NCI-H2196 treated with DMSO at 0.1 percent for 48 hours (cell line): Measurements from ENCODE around the gene ELP5.

Source experiments
- DNase-seq: peaks from one replicate; lab custom pipeline; 2025; ENCODE audit not compliant: unreplicated experiment; lab: John Stamatoyannopoulos, UW

The ELP5 gene

DNA sequence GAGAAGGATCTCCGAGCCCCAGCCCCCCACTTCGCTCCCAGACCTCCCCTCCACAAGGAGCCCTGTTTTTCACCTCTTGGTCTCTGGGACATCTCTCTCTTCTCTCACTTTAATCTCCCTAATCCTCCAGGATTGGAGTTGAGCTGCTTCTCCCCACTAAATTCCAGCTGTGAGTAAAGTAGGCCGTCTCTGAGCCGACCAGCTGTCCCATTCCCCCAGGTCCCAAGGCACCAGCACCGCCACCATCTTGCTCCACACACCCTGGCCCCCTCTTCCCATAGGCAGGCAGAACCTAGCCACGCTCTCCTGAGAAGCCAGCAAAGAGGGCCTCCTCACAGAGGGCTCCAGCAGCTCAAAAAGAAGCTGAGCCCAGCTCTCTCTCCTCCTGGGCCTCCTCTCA lies 33.3 kb upstream of the ELP5 start:
- DNase-seq = no peak

- no peak for DNase-seq
These were observed 32.7 kb upstream of the ELP5 start for GRCh38 chr17:7219229-7219811.

DNA sequence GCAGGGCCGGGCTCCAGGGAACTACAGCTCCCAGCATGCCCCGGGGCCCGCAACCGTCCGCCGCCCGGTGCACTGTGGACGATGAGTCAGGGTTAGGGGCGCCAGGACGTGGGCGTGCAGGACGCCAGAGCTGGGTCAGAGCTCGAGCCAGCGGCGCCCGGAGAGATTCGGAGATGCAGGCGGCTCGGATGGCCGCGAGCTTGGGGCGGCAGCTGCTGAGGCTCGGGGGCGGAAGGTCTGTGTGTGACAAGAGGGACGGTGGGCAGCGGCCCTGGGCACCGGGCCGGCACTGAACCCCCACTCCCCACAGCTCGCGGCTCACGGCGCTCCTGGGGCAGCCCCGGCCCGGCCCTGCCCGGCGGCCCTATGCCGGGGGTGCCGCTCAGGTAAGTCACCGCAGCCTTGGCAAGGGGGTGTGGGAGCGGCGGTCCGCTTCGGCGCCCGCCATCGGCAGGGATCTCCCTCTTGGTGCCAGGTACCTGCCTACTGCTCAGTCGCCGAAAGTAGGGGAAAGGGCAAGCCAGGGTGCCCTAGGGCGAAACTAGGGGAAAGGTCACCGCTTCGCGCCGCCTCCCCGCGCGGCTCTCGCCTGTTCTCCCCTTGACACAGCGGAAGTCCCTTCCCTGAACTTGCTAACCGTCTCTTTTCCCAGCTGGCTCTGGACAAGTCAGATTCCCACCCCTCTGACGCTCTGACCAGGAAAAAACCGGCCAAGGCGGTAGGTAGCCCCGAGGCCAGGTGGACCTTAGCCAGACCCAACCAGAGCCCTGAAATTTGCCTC lies 32.0 kb upstream of the ELP5 start, which contains the start of the genes ACADVL and DLG4:
ACADVL (plus strand) TSS at position 127 of the 781 bp plus-strand sequence; CDS start at position 174, 47 bp downstream.
DLG4 (minus strand) TSS at position 25 of the 781 bp plus-strand sequence.
- DNase-seq = no peak

GRCh38 chr17:7220593-7221277 lies 31.3 kb upstream of the ELP5 start:
- DNase-seq = no peak

DNA sequence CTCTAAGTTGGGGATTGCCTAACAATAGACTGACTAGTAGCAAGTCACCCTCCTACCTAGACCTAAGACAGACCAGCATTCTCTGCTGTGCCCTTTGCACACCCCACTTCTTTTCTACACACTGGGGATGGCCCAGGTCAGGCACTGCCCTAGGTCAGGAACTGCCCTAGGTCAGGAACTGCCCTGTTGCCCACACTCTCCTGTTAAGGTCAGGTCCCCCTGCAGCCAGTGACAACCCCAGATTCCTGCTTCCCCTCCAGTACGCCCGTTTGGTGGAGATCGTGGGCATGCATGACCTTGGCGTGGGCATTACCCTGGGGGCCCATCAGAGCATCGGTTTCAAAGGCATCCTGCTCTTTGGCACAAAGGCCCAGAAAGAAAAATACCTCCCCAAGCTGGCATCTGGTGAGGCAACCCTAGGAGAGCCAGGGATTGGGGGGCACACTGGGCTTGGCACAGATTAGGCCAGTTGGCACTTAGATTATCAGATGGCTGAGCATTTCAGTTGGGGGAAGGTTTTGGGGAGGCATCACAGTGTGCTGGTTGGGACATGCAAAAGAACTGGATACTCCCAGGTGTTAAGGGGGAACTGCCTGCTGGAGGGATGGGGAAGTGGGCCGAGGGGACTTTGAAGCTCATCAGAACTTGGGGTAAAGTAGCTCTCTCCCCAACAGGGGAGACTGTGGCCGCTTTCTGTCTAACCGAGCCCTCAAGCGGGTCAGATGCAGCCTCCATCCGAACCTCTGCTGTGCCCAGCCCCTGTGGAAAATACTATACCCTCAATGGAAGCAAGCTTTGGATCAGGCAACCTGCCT lies 30.5 kb upstream of the ELP5 start:
- no peak for DNase-seq

- no peak for DNase-seq
These were observed 29.7 kb upstream of the ELP5 start for GRCh38 chr17:7222093-7222971.

DNA sequence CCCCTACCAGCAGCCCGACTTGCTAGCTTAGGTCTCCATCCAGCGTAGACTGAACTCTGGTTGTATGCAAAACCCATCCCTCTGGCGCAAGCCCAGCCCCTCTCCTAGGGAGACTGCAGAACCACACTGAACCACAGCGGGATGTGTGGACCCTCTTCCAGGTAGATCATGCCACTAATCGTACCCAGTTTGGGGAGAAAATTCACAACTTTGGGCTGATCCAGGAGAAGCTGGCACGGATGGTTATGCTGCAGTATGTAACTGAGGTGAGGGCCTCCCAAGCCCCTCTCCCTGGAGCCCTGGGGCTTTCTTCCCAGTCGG lies 29.1 kb upstream of the ELP5 start:
- DNase-seq = no peak

- no peak for DNase-seq
These were observed 28.6 kb upstream of the ELP5 start for GRCh38 chr17:7223375-7223774.

- DNase-seq = no peak
These were observed 27.9 kb upstream of the ELP5 start for GRCh38 chr17:7224110-7224509.

- DNase-seq = no peak
These were observed 27.3 kb upstream of the ELP5 start for GRCh38 chr17:7224661-7225111.

DNA sequence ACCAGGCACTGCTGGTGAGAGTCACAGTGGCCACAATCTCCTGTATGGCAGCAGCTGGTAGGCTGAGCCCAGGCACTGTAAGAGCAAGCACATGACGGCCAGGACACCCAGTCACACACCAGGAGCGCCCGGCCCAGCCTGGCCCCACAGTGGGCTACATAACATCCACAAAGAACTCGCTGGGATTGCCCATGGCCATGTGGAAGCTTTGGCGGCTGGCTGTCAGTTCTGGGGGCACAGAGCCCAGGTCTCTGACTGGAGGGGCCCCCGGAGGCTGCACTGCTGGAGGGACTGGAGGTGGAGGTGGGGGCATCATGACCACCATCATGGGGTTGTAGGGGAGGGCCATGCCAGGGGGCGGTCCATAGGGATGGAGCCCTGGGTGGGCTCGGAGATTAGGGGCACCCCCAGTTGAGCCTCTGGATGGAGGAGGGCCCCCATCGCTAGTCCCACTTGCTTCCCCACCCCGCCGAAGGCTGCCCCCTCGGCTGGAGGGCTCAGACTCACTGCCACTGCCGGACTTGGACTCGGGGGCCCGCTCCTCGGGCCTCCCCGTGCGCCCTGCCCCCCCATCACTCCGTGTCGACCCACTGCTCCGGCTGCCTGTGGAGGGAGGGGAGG lies 26.2 kb upstream of the ELP5 start:
- no peak for DNase-seq

DNA sequence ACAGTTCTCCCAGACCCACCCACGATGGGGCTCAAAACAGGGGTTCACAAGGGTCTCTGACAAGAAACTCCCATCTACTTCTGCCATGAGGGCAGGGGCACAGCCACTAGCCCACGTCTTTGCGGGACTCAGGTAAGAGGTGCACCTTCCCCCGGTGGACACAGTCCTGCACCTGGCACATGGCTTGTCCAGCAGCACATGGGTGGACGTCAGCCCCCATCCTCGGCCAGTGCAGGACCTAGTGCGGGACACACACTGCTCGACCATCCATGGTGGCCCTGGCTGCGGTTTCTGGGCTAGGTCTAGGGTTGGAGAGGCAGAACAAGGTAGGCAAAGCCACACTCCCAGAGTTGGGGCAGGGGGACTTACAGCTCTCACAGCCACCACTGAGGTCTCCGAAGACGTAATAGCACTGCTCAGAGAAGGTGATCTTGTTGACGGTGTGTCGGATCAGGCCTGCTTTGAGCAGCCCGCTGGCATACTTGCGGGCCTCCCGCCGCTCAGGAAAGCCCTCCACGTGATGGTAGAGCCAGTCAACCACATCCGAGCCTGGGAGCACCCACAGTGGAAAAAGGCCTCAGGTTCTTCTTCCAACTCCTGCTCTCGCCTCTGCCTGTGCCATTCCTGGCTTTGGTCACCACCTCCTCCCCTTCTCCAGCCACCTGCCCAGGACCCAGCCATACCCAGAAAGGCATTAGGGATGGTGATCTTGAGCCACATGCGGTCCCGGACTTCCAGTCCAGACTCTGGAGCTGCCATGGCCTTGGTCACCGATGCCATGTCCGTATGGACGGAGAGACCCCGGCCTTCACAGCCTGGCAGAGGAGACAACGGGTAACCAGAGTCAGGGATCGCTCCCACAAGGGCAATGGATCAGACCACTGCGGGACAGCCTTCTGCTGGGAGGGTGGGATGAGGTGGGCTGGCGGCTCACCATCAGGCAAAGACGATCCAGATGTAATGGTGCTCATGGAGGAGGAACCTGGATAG lies 25.0 kb upstream of the ELP5 start:
- DNase-seq = no peak

- DNase-seq = no peak
These were observed 23.1 kb upstream of the ELP5 start for GRCh38 chr17:7228920-7229319.

GRCh38 chr17:7229504-7229903 lies 22.5 kb upstream of the ELP5 start:
- DNase-seq = no peak

DNA sequence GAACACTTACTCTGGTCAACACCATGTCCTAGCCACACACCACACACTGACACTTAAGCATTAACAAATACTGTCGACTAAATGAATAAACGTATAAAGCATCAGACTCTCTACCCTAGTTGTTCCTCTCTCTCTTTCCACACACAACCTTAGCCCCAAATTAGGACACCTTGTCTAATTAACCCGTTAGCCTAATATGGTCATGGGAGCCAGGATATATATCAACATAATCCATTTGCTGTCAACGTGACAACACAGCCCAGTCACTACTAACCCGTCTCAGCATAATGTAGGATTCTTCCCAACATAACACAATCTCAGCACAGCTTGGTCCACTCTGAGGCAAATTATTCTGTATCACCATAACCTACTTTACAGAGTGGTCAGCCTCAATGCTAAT lies 19.9 kb upstream of the ELP5 start:
- DNase-seq = no peak

DNA sequence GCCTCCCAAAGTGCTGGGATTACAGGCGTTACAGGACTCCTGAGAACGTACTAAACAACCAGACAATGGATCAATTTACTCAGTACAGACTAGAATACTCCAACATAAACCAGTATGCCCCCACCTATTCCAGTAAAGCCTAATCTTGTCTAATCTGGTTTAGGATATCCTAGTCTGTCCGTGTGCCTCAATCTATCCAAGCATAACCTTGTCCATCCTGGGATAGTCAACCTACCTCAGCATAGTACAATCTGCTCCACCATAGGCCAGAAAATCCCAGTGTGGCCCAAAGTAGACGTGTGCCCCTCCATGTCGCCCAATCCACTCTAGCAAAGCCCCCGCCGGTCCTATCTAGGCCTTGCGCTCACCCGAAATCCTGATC lies 18.3 kb upstream of the ELP5 start:
- DNase-seq = no peak

DNA sequence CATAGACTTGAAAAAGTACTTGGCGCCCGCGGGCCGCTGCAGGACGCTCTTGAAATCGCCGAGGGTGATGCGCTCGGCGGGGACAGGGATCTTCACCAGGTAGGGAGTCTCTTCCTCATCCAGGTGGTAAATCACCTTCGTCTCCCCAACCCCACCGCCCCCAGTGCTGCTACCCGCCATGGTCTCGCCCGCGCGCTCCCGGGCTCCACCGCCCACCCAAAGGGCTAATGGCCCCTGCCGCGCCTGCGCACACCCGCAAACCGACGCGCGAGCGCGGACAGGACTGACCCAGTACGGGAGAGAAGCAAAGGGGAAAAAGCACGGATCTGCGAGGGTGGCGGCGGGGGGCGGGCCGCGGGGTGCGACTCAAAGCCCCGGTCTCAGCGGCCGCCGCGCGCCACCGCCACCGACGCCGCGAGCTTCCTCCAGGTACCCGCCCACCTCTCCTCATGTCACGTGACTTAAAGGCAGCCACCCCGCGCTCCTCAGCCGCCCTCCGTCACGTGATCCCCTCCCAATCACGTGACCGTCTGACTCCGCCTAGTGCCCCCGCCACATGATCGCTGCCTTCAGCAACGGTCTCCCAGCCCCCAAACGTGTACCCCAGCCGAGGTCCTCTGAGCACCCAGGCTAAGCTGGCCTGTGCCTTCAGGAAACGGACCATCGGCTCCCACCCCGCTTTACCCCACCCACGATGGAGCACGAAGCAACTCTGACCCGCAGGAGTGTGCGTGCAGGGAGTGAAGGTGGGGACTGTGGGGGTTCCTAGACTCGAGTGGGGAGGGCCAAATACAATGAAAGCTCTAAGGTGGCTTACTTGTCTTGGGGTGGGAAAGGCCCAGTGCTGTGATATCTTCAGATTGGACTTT lies 17.7 kb upstream of the ELP5 start, which contains the start of gene DVL2:
DVL2 (minus strand) TSS at position 435 of the 869 bp plus-strand sequence; CDS start at position 180, 255 bp downstream.
- peak; percentile 61 for DNase-seq
